Prostate gland (tissue), 2 donors: ENCODE measurements around the gene NUBP1.

ENCODE experiments used
- POLR2A ChIP-seq: fragments of 450-650 bp; IDR thresholded peaks from one replicate; pipeline ENCODE4 v1.6.1; 2016; ENCODE audit warnings: antibody characterized with exemption, mild to moderate bottlenecking
- POLR2AphosphoS5 ChIP-seq: sonication (generic); formaldehyde crosslinking; IDR thresholded peaks from one replicate; pipeline ENCODE4 v1.6.1; 2017; ENCODE audit warnings: antibody characterized with exemption
- TF ChIP-seq, protein P1 (sequence below), 4 experiments: fragments of 200-600 bp in 2 of 4; fragments of 450-650 bp in 2 of 4; sonication (generic) in 2 of 4; IDR thresholded peaks; 1 replicate in 3 of 4; 2 replicates in 1 of 4; pipeline ENCODE4 v1.5.1; 2016 to 2019; ENCODE audit warnings: antibody characterized with exemption in 4 of 4, mild to moderate bottlenecking in 2 of 4, moderate library complexity in 2 of 4

DNA sequence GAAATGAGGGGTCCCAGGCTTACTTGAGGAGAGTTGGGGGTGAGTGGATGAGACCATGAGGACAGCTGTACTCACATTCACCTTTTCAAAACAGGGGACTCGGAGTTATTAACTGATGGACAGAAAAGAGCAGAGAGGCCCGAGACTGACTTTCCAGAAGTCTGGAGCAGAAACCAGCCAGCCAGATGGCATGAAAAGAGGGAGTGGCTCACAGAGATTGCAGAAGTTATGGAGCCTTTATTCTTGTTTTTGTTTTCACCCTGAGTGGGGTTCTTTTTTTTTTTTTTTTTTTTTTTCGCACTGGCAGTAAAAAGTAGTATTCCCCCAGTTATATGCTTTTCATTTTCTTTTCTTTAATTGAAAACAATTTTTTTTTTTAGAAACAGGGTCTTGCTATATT lies 56.1 kb downstream of the NUBP1 start:
- no peak for TF ChIP-seq POLR2A
- TF ChIP-seq, protein P1, sequence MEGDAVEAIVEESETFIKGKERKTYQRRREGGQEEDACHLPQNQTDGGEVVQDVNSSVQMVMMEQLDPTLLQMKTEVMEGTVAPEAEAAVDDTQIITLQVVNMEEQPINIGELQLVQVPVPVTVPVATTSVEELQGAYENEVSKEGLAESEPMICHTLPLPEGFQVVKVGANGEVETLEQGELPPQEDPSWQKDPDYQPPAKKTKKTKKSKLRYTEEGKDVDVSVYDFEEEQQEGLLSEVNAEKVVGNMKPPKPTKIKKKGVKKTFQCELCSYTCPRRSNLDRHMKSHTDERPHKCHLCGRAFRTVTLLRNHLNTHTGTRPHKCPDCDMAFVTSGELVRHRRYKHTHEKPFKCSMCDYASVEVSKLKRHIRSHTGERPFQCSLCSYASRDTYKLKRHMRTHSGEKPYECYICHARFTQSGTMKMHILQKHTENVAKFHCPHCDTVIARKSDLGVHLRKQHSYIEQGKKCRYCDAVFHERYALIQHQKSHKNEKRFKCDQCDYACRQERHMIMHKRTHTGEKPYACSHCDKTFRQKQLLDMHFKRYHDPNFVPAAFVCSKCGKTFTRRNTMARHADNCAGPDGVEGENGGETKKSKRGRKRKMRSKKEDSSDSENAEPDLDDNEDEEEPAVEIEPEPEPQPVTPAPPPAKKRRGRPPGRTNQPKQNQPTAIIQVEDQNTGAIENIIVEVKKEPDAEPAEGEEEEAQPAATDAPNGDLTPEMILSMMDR (IDR thresholded peaks at IDR 0.05): no peak
- TF ChIP-seq POLR2AphosphoS5: no peak
